Neuronal stem cell (in vitro differentiated cells): ENCODE data around the gene AGTPBP1.
"Not testable (repeated sequence)": the region's sequence is repeated elsewhere in the genome, so short reads cannot be mapped to it uniquely, and the experiment has no call there.

Source experiments
- DNase-seq: peaks from one replicate; pipeline ENCODE4 v3.0.0-alpha.2; 2013; ENCODE audit warnings: low spot score
- H2AFZ ChIP-seq: one replicate; pipeline ENCODE4 v1.6.1; 2013; ENCODE audit warnings: mild to moderate bottlenecking, low read length, inconsistent platforms
- H2AK5ac ChIP-seq: 2 replicates; pipeline ENCODE4 v1.6.1; 2013; ENCODE audit warnings: low read depth, mild to moderate bottlenecking, inconsistent platforms, low read length, moderate library complexity, mixed read lengths
- H2BK120ac ChIP-seq: 2 replicates; pipeline ENCODE4 v1.6.1; 2013; ENCODE audit warnings: low read depth, mild to moderate bottlenecking, inconsistent platforms, low read length, moderate library complexity, mixed read lengths
- H2BK12ac ChIP-seq: one replicate; pipeline ENCODE4 v1.6.1; 2013; ENCODE audit warnings: low read length, inconsistent platforms
- H2BK15ac ChIP-seq: 2 replicates; pipeline ENCODE4 v1.6.1; 2013; ENCODE audit warnings: mild to moderate bottlenecking, low read length, inconsistent platforms, mixed read lengths
- H2BK5ac ChIP-seq: one replicate; pipeline ENCODE4 v1.6.1; 2013; ENCODE audit warnings: inconsistent platforms, mild to moderate bottlenecking, low read length, moderate library complexity
- H3K14ac ChIP-seq: one replicate; pipeline ENCODE4 v1.6.1; 2013; ENCODE audit warnings: low read length, inconsistent platforms
- H3K18ac ChIP-seq: 2 replicates; pipeline ENCODE4 v1.6.1; 2013; ENCODE audit warnings: low read length, inconsistent platforms
- H3K23ac ChIP-seq: 2 replicates; pipeline ENCODE4 v1.6.1; 2013; ENCODE audit warnings: low read depth, mild to moderate bottlenecking, mixed read lengths, low read length, inconsistent platforms; ENCODE audit not compliant: poor library complexity
- H3K27ac ChIP-seq: replicated peaks from 3 replicates; pipeline ENCODE4 v1.5.1; 2013; ENCODE audit warnings: low read length, inconsistent platforms
- H3K27me3 ChIP-seq, 3 experiments: 2 replicates each; pipeline ENCODE4 v1.6.1; 2013; ENCODE audit warnings: low read length in 3 of 3, mild to moderate bottlenecking in 2 of 3, inconsistent platforms in 1 of 3, low read depth in 1 of 3, mixed read lengths in 1 of 3, moderate library complexity in 1 of 3; ENCODE audit not compliant: control insufficient read depth in 3 of 3, insufficient read depth in 3 of 3
- H3K36me3 ChIP-seq, 2 donors: replicated peaks in 1 of 2; 2 replicates each; pipeline ENCODE4 v1.6.1; 2013; ENCODE audit warnings: low read length in 2 of 2; ENCODE audit not compliant: control insufficient read depth in 2 of 2, insufficient read depth in 2 of 2
- H3K4ac ChIP-seq: 2 replicates; pipeline ENCODE4 v1.6.1; 2013; ENCODE audit warnings: inconsistent platforms, mild to moderate bottlenecking, low read length, moderate library complexity
- H3K4me1 ChIP-seq, 2 donors: 1 replicate in 1 of 2; 2 replicates in 1 of 2; pipeline ENCODE4 v1.6.1; 2013; ENCODE audit warnings: low read length in 2 of 2, low read depth in 1 of 2; ENCODE audit not compliant: control insufficient read depth in 2 of 2, insufficient read depth in 1 of 2
- H3K4me2 ChIP-seq: one replicate; pipeline ENCODE4 v1.6.1; 2013; ENCODE audit warnings: mild to moderate bottlenecking, low read length, inconsistent platforms; ENCODE audit not compliant: insufficient read depth, poor library complexity, severe bottlenecking
- H3K4me3 ChIP-seq, 2 donors: 2 replicates each; pipeline ENCODE4 v1.5.1; 2013; ENCODE audit warnings: low read length in 2 of 2, mild to moderate bottlenecking in 2 of 2, inconsistent platforms in 1 of 2, moderate library complexity in 1 of 2
- H3K79me1 ChIP-seq: one replicate; pipeline ENCODE4 v1.6.1; 2013; ENCODE audit warnings: low read depth, mild to moderate bottlenecking, inconsistent platforms, low read length, moderate library complexity
- H3K9ac ChIP-seq: one replicate; pipeline ENCODE4 v1.6.1; 2013; ENCODE audit warnings: mild to moderate bottlenecking, low read depth, low read length, inconsistent platforms; ENCODE audit not compliant: poor library complexity
- H3K9me3 ChIP-seq, 2 donors: replicated peaks in 1 of 2; 2 replicates each; pipeline versions ENCODE3 to v1.6.1; 2013; ENCODE audit warnings: low read length in 2 of 2, mild to moderate bottlenecking in 2 of 2, inconsistent platforms in 1 of 2, low read depth in 1 of 2, mixed read lengths in 1 of 2, moderate library complexity in 1 of 2; ENCODE audit not compliant: control insufficient read depth in 2 of 2, insufficient read depth in 1 of 2
- H4K8ac ChIP-seq: one replicate; pipeline ENCODE4 v1.6.1; 2013; ENCODE audit warnings: low read depth, mild to moderate bottlenecking, inconsistent platforms, low read length, moderate library complexity
- H4K91ac ChIP-seq: one replicate; pipeline ENCODE4 v1.6.1; 2013; ENCODE audit warnings: low read length, low read depth, mild to moderate bottlenecking, inconsistent platforms; ENCODE audit not compliant: poor library complexity
- WGBS, 2 donors: extraction: QIAGEN DNeasy Blood & Tissue Kit; methylation state at CpG; one replicate each; pipeline ENCODE4 v1.1.7; 2013; ENCODE audit warnings: missing lambda C conversion rate in 2 of 2, mixed read lengths in 1 of 2; ENCODE audit not compliant: insufficient read length in 2 of 2, insufficient replicate concordance in 1 of 2; ENCODE audit errors: extremely low coverage in 2 of 2; 5-methylcytosine and 5-hydroxymethylcytosine counted together

AGTPBP1 gene

DNA sequence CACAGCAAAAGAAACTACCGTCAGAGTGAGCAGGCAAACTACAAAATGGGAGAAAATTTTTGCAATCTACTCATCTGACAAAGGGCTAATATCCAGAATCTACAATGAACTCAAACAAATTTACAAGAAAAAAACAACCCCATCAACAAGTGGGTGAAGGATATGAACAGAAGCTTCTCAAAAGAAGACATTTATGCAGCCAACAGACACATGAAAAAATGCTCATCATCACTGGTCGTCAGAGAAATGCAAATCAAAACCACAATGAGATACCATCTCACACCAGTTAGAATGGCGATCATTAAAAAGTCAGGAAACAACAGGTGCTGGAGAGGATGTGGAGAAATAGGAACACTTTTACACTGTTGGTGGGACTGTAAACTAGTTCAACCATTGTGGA lies 20.0 kb upstream of the AGTPBP1 start:
- H3K9ac ChIP-seq, H3K14ac ChIP-seq, H3K36me3 ChIP-seq, H3K4me3 ChIP-seq, H3K4ac ChIP-seq, DNase-seq, H4K8ac ChIP-seq, H2AK5ac ChIP-seq, H3K4me2 ChIP-seq, H2BK5ac ChIP-seq, H3K4me1 ChIP-seq, H3K79me1 ChIP-seq, H3K18ac ChIP-seq, H4K91ac ChIP-seq, H2BK15ac ChIP-seq, H2AFZ ChIP-seq, H3K27ac ChIP-seq, H3K27me3 ChIP-seq, H3K23ac ChIP-seq, H2BK12ac ChIP-seq, H3K9me3 ChIP-seq, H2BK120ac ChIP-seq: not testable (repeated sequence)
- WGBS, 2 donors: no CpG with 5 or more reads among the region's 3 CpGs

DNA sequence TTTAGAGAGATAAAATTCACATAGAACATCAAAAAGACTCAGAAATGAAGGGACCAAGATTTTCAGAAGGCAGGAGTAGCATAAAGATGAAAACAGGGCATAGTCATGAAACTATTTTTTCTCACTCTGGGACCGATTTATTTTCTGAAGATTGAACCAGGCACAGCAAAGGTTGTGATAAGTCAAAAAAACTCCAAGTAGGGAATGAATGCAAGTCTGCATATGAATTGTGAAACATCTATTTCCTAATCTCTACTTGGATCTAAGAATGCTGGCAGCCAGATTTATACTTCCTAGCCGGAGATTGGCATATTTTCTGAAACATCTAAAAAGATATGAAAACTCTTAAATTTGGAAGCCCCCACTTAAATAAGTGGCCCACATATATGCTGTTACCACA lies 16.0 kb upstream of the AGTPBP1 start:
- H3K4me2 ChIP-seq, H3K27me3 ChIP-seq, H4K91ac ChIP-seq, H2BK5ac ChIP-seq, H3K79me1 ChIP-seq, DNase-seq, H2AFZ ChIP-seq, H3K36me3 ChIP-seq, H3K18ac ChIP-seq, H3K4ac ChIP-seq, H4K8ac ChIP-seq, H2BK15ac ChIP-seq, H2BK12ac ChIP-seq, H3K23ac ChIP-seq, H3K9me3 ChIP-seq, H3K4me1 ChIP-seq, H3K4me3 ChIP-seq, H2AK5ac ChIP-seq, H3K9ac ChIP-seq, H3K27ac ChIP-seq, H2BK120ac ChIP-seq, H3K14ac ChIP-seq: not testable (repeated sequence)
- WGBS, 2 donors: no CpG with 5 or more reads among the region's 2 CpGs

DNA sequence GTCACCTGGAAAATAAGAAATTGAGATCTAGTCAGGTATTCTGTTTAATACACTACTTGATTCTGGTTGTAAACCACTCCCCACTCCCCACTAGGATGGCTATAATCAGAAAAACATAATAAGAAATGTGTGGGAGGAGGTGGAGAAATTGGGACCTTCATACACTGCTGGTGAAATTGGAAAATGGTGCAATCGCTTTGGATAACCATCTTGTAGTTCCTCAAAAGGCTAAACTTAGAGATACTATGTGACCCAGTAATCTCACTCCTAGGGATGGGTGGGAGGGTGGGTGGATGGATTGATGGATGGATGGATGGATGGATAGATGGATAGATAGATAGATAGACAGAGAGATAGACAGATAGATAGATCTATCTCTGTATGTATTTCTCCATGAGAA lies 14.5 kb upstream of the AGTPBP1 start:
- H2BK15ac ChIP-seq, H2AK5ac ChIP-seq: not testable (repeated sequence)

DNA sequence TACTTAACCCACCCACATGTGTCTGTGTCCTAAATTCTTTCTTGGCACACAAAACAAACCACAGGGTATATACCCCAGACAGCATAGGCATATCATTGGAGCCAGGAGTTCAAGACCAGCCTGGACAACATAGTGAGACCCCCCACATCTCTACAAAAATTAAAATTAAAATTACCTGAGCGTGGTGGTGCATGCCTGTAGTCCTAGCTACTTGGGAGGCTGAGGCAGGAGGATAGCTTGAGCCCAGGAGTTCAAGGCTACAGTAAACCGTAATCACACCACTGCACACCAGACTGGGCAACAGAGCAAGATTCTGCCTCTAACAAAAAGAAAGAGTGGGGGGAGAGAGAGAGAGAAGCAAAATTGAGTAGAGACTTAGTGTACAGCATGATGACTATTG lies 4.6 kb upstream of the AGTPBP1 start:
- H2BK5ac ChIP-seq: no peak overlapping the region
- H4K91ac ChIP-seq: no peak overlapping the region
- H3K14ac ChIP-seq: no peak overlapping the region
- H2BK120ac ChIP-seq: no peak overlapping the region
- no peak overlapping the region for H3K4ac ChIP-seq
- no peak for DNase-seq
- no peak overlapping the region for H3K4me3 ChIP-seq
- no peaks in the 10 kb centered on the region for H3K27me3 ChIP-seq
- H3K79me1 ChIP-seq: no peaks in the 10 kb centered on the region
- H3K36me3 ChIP-seq: no peaks in the 10 kb centered on the region
- H2AFZ ChIP-seq: no peak overlapping the region
- H3K9me3 ChIP-seq: no peaks in the 10 kb centered on the region
- H2BK15ac ChIP-seq: no peak overlapping the region
- no peak overlapping the region for H3K23ac ChIP-seq
- H3K27ac ChIP-seq: no peak overlapping the region
- no CpG with 5 or more reads among the region's 2 CpGs for WGBS, 2 donors
- H3K18ac ChIP-seq: no peak overlapping the region
- H3K4me1 ChIP-seq: peaks cover 2 to 14% of the 10 kb centered on the region in 2 donors
- H2AK5ac ChIP-seq: no peak overlapping the region
- H3K9ac ChIP-seq: no peak overlapping the region
- H3K4me2 ChIP-seq: no peak overlapping the region
- no peak overlapping the region for H2BK12ac ChIP-seq
- H4K8ac ChIP-seq: no peak overlapping the region

More for the DNA sequence above, 14.5 kb upstream of the AGTPBP1 start:
- H3K14ac ChIP-seq, H2AFZ ChIP-seq, H2BK120ac ChIP-seq, H2BK5ac ChIP-seq, H3K27me3 ChIP-seq, H3K9me3 ChIP-seq, H3K9ac ChIP-seq, H4K8ac ChIP-seq, H3K4me1 ChIP-seq, H3K4ac ChIP-seq, H3K79me1 ChIP-seq, H3K27ac ChIP-seq, H3K36me3 ChIP-seq, H3K4me2 ChIP-seq, DNase-seq, H3K4me3 ChIP-seq, H3K23ac ChIP-seq, H2BK12ac ChIP-seq, H4K91ac ChIP-seq, H3K18ac ChIP-seq: not testable (repeated sequence)
- no CpG with 5 or more reads among the region's 1 CpG for WGBS, 2 donors
